Measurements from ENCODE around the gene UGT1A4. TPM values are rescaled to one million over a fixed set of nuclear protein-coding genes. Genes with fewer than 3 reads are reported as not detected.

The UGT1A4 gene
- not detected for polyA plus RNA-seq (ENCODE audit: insufficient read length in 4 of 4)

DNA sequence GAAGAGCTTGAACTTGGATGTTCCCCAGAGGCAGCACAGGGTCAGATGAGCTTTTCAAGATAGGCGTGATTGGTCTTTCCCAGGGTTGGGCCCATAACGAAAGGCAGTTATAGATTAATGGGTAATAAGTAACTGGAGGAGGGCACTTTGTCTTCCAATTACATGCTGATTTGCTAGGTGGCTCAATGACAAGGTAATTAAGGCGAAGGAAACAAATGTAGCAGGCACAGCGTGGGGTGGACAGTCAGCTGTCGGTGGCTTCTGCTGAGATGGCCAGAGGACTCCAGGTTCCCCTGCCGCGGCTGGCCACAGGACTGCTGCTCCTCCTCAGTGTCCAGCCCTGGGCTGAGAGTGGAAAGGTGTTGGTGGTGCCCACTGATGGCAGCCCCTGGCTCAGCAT is at the start of gene UGT1A4:
Gene UGT1A4 (plus strand): TSS at position 185 of the 400 bp plus-strand sequence. CDS start 85 bp downstream, at position 270.
- no peak for DNase-seq (ENCODE audit: low read depth in 4 of 4, low spot score in 3 of 4)

DNA sequence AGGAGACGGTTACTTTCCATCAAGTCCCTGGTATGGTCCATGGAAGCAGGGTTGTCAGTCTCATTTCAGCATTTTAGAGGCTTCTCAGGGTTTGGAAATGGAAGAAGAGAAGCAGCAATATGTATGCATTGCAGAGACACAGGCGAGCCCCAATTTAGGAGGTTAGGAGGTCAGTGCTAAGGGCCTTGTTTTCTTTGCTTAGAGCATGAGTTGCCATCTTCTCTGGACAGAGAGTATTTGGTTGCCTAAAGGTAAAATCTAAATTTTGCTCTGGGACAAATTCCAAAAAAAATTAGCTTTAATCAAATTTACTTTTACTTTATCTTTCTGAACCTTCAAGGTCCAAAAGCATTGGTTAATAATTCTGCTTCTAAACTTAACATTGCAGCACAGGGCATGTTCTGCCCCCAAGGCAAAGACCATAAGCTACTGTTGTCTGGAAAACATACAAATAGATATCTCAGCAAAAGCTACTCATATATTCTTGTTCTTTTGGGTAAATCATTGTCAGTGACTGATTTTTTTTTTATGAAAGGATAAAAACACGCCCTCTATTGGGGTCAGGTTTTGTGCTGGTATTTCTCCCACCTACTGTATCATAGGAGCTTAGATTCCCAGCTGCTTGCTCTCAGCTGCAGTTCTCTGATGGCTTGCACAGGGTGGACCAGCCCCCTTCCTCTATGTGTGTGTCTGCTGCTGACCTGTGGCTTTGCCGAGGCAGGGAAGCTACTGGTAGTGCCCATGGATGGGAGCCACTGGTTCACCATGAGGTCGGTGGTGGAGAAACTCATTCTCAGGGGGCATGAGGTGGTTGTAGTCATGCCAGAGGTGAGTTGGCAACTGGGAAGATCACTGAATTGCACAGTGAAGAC is 47.0 kb upstream of the UGT1A4 start, which contains the start of gene UGT1A9:
Gene UGT1A9 (plus strand): TSS at position 609 of the 872 bp plus-strand sequence. CDS start 37 bp downstream, at position 646.
- DNase-seq (ENCODE audit: low read depth in 4 of 4, low spot score in 3 of 4) = no peak

DNA sequence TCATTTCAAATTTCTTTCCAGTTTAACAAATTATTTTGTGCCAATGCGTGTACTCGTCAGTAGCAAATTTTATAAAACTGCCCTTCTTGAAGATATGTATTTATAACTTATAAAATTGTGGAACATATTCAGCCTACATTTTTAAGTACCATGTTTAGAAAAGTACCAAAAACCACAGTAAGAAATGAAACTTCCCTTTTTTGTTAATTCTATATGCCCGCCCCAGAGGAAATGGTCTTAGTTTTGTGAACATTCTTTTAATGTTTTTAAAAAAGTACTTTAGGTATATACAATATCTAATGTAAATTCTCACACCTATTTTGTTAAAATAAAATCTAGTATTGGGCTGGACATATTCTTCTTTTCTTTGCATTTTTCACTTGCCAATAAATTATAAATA is 45.6 kb upstream of the UGT1A4 start:
- DNase-seq (ENCODE audit: low read depth in 4 of 4, low spot score in 3 of 4) = no peak

DNA sequence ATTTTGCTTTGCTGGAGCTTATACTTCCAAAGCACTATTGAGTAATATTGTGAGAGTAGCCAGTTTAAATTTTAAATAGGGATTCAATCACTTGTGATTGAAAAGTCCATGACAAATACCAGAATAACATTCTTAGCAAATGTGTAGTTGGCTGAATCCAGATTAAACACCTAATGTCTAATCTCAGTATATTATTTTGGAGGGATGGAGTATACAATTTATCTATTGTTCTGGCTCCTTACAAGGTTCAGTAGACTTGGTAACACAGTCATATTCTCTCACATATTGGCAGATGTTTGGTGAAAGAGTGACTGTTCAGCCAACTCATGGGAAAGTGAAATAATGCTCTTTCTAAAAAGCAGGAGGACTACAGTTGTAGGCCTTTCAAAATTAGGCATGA is 44.6 kb upstream of the UGT1A4 start:
- DNase-seq (ENCODE audit: low read depth in 4 of 4, low spot score in 3 of 4) = no peak

DNA sequence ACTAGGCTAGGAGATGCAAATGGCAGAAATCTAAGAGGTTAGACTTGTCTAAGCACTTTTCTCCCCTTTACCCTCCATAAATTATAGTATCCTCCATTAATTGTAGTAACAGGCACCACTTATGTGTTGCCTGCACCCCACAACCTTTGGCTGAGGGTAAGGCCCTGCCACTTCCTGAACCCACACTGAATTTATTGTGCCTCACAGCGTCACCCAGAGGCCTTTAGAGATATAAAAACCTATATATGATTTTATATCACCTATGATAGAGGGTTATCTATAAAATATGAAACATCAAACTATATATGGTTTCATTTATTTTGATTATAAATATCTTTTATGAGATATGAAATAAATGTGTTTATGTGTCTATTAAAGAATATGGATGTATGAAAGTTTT is 44.2 kb upstream of the UGT1A4 start:
- DNase-seq (ENCODE audit: low read depth in 4 of 4, low spot score in 3 of 4) = no peak

DNA sequence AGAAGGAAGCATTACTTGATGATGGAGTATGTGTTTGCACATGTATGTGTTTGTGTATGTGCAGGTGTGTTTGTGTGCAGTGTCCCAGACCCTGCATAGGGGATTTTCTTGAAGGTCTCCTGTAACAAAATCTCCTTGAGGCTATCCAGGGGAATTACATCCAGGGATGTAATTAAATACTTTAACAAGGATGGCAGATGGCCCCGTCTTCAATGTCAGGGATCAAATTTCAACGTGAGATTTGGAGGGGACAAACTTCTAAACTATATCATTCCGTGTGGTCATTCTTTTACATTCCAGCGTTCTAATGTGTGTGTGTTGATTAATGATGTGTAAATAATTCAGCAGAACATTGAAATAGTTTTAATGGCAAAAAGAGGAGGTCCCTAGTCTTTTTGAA is 43.5 kb upstream of the UGT1A4 start:
- DNase-seq (ENCODE audit: low read depth in 4 of 4, low spot score in 3 of 4) = no peak

DNA sequence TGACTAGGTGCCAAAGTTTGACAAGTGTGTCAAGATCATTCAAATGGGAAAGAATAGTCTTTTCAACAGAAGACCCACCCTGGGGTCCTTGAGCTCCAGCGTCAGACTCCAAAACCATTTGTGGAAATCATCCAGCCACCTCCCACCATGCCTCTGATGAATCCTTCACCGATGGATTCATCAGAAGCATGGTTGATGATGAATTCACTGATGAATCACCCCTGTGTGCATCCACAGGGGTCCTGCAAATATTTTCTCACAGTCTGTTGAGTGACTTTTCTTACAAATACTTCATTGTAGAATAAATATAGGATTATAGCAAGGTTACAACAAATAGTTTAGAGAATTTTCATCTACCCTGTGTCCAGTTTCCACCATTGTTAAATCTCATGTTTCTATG is 42.5 kb upstream of the UGT1A4 start:
- no peak for DNase-seq (ENCODE audit: low read depth in 4 of 4, low spot score in 3 of 4)

DNA sequence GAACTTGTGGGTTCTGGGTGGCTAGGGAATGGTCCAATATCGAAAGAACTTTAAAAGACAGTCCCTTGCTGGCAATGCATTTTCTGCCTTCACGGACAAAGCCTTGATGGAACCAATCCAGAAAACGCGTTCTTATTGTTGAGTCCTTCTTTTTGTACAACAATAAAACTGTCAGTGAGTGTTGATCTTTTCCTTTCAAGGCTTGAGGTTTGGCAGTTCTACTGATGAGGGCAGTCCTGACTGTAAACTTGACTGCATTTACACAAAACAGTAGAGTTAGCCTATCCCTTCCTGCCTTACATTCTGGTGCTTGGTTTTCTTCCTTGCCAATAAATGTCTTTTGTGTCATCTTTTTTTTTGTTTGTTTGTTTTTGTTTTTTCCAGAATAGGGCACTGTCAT is 39.3 kb upstream of the UGT1A4 start:
- no peak for DNase-seq (ENCODE audit: low read depth in 4 of 4, low spot score in 3 of 4)

DNA sequence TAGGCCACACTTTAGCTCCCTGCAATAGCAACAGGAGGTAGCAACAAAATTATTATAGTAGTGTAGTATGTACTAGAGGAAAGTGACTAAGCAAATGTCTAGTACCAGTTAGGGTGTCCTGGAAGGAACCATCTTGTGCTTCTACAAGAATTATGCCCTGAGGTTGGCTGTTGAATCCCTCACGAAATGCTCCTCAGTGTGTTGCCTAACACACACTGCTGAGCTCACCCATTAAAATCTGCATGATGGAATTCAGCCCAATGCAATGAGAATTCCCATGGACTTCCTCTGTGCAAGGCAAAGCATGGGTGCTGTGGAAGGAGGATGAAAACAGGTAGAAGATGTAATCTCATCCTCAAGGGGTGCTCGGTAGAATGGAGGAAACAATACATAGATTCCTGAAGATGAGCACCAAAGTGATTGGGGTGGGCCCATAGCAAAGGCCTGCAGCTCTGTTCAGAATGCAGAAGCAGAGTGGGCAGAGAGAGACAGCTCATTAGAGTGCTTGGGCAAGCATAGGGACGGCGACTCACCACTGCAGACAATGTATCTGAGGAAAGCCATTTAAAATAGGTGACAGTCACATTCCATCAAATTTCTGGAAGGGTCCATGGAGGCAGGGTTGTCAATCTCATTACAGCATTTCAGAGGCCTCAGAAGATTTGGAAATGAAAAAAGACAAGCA is 38.0 kb upstream of the UGT1A4 start:
- DNase-seq (ENCODE audit: low read depth in 4 of 4, low spot score in 3 of 4) = no peak

DNA sequence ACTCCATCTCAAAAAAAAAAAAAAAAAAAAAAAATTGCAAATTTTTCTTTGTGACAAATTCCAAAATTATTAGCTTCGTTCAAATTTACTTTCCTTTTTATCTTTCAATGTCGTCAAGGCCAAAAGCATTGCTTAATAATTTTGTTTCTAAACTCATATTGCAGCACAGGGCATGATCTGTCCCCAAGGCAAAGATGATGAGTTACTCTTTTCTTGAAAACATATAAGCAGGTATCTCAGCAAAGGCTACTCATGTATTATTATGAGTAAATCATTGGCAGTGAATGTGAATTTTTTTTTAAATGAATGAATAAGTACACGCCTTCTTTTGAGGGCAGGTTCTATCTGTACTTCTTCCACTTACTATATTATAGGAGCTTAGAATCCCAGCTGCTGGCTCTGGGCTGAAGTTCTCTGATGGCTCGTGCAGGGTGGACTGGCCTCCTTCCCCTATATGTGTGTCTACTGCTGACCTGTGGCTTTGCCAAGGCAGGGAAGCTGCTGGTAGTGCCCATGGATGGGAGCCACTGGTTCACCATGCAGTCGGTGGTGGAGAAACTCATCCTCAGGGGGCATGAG is 36.9 kb upstream of the UGT1A4 start, which contains the start of gene UGT1A7:
Gene UGT1A7 (plus strand): TSS at position 381 of the 579 bp plus-strand sequence. CDS start 37 bp downstream, at position 418.
- DNase-seq (ENCODE audit: low read depth in 4 of 4, low spot score in 3 of 4) = no peak

DNA sequence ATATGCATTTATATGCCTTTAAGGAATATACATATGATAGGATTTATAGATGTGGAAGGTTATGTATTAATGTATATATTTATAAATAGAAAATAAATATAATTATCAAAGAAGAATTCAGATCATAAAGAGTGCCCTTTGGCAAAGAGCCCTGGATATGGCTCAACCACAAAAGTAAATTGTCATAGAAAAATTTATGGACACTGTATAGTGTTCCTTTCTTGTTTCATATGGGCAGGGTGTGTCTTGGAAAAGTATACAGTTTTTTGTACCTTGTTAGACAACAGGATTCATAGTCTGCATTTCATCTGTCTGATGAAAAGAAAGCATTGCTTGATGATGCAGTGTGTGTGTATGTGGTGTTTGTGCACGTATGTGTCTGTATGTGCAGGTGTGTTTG is 33.9 kb upstream of the UGT1A4 start:
- no peak for DNase-seq (ENCODE audit: low read depth in 4 of 4, low spot score in 3 of 4)

DNA sequence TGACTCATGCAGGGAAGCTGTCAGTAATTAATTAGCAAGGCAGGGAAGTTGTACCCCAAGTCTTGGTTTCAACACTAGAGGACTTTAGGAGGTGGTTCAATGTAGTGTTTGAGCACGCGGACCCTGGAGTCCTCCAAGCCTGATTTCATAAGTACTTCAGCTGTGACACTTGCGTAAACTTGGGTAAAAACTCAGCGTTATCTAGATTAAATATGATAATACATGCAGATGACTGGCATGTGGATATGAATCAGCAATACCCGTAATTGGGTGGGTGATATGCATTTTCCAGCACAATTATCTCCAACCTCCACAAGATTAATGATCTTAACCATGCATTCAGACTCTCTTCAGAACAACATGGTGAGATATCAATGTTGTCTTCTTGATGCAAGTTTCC is 31.6 kb upstream of the UGT1A4 start:
- no peak for DNase-seq (ENCODE audit: low read depth in 4 of 4, low spot score in 3 of 4)

DNA sequence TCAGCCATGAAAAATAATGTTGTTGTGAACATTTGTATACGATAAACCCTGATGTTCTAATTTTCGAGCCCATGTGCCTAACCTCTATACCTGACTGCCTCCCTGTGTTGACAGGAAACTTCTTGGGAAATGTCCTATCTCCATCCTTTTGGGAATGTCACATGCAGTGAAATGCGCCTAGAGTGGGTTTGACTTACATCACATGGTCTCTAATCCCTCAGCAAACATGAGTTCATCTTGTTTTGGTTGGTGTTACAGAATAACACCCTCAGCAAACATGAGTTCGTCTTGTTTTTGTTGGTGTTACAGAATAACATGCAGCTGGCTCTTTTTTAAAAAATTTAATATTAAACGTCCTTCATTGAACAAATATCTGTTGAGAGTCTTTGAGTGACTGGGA is 30.2 kb upstream of the UGT1A4 start:
- DNase-seq (ENCODE audit: low read depth in 4 of 4, low spot score in 3 of 4) = no peak

DNA sequence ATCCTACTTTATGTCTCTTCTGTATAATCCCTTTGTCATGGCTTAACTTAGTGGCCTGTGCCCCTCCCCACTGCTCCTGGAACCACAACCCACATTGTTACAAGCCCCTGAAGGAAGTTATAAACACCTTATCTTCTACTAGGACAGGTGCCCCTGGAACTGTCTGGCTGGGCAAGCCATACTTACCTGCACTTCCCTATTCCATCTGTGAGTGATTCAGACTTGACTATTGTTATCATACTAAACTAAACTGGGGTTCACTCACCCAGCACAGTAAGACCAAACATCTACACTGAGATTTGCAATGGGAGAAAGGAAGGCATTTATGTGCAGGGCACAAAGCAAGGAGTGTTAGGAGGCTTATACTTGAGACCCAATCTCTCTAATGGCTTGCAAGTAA is 29.5 kb upstream of the UGT1A4 start:
- DNase-seq (ENCODE audit: low read depth in 4 of 4, low spot score in 3 of 4) = no peak

DNA sequence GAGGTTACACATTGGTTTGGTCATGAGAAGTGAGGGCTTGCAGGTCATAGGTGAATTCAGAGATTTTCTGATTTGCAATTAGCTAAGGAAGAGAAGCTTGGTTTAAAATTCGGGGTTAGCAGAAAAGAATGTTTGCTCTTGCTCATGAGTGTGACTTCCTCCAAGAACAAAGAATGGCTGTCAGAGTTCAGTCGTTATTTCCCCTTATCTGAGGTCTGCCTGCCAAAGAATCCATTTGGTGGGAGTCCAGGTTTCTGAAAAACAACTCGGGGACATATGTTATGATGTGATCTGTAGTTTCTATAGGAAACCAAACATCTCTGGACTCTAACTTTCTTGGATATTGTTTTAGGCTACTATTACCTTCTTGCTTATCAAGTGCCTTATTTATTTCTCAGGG is 29.0 kb upstream of the UGT1A4 start:
- DNase-seq (ENCODE audit: low read depth in 4 of 4, low spot score in 3 of 4) = no peak

DNA sequence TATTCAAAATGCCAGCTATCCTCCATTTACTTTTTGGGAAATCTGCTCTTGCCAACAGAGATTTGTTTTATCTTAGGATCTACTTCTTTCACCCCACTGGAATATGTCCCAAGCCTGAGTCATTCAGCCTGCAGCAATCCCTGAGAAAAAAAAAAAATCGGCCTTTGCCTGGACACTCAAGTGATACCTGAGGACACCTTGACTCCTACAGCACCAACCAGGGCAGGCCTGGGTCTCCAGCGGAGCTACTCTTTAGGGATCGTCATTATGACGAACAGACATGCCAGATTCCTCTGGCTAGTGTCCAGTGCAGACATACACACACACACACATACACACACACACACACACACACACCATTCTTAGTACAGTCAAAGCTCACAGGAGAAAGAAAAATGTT is 28.1 kb upstream of the UGT1A4 start:
- no peak for DNase-seq (ENCODE audit: low read depth in 4 of 4, low spot score in 3 of 4)

DNA sequence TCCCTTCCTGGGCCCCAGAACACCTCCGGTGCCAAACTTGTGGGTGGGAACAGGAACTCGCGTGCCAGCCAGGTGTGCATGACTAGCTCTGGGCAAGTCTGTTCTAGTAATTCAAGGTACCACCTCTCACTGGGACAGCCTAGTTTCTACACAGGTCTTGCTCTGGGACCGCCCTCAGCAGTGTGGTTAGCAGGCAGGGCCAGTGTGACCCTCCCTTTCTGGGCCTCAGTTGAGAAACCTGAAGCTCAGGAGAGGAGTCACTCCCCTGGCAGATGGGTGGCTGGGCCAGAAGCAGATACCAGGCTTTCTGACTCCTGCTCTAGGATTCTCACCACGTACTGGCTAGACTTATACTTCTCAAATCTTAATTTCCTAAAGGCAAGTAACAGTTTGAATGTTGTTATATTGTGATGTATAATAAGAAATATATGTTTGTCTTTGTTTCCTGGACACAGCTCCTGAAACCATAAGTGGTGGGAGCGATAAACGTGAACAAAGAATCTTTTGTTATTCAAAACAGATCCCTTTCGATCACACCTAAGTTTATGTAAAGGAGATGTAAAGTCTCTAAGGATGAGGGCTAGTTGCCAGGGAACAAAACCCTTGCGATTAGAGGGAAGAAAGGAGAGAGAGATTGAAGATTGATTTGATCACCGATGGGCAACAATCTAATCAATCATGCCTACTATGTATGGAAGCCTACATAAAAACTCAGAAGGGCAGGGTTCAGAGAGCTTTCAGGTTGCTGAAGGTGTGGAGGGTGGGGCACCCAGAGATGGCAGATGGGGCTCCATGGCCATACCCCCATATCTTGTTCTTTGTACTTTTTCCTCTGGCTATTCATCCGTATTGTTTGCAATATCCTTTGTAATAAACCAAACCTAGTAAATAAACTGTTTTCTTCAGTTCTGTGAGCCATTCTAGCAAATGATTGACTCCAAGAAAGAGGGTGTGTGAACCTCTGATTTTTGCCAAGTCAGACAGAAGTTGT is 26.8 kb upstream of the UGT1A4 start:
- DNase-seq (ENCODE audit: low read depth in 4 of 4, low spot score in 3 of 4) = no peak

DNA sequence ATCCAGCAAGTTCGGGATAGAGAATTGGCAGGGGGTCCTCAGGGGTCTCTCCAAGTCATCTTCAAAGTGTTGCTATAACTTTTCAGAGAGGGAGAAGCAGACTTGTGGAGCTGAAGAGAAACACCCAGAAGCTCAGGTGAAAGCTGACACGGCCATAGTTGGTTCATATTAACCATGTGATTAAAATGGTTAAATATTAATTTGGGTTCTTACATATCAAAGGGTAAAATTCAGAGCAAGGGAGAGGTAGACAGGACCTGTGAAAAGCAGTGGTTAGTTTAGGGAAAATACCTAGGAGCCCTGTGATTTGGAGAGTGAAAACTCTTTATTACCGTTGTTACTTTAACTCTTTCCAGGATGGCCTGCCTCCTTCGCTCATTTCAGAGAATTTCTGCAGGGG is 25.9 kb upstream of the UGT1A4 start, which contains the start of gene UGT1A6:
Gene UGT1A6 (plus strand): TSS at position 243 of the 400 bp plus-strand sequence. CDS start 115 bp downstream, at position 358.
- no peak for DNase-seq (ENCODE audit: low read depth in 4 of 4, low spot score in 3 of 4)

DNA sequence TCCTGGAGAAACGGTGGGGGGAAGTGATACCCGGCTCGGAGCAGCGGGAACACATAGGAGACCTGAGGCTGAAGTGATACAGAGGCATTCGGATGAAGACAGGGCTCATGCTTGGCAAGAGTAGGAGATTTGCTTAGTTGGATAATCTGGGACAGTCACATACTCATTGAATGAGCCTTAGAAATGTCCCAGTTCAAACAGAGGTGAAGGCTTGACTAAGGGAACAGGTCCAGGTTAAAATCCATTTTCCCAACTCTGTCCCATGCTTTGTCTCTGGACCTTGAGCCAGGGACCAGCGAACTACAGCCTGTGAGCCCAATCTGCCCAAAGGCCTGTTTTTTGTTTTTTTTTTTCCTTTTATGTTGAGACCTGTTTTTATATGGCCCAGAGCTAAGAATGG is 24.6 kb upstream of the UGT1A4 start:
- DNase-seq (ENCODE audit: low read depth in 4 of 4, low spot score in 3 of 4) = no peak

DNA sequence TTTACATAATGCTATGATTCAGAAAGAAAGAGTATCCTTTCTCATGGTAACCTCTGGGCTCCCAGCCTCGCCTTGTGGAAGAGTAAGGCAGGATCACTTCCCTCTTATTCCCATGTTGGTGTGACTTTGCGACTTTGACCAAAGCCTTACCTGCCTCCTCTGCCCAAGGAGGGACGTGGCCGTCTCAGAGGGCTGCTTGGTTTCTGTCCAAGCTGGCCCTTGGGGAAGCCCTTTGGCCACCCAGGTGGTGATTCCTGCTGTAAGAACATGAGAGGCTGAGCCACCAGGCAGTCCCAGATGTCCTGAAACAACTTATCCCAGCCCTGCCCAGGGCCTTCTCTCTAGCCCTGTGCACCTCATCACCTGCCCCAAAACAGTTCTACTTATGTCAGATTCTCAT is 19.8 kb upstream of the UGT1A4 start:
- DNase-seq (ENCODE audit: low read depth in 4 of 4, low spot score in 3 of 4) = no peak

All from left renal pelvis (tissue), 4 donors.